ENCODE measurements around the gene DUS3L. TPM values are rescaled to one million over a fixed set of nuclear protein-coding genes. Genes with fewer than 3 reads are reported as not detected.
"Not testable (repeated sequence)": the region's sequence is repeated elsewhere in the genome, so short reads cannot be mapped to it uniquely, and the experiment has no call there.

DUS3L gene
- total and polyA plus RNA-seq, 4 donors, result 5.1 to 34.5 (median 26.6) TPM

GRCh38 chr19:5744999-5745398 is 46.0 kb downstream of the DUS3L start:
- 78 to 84% methylated on average over 10 of the region's 10 CpGs for WGBS, 2 donors
- ATAC-seq (ENCODE audit: low FRiP score); H3K4me1 ChIP-seq (ENCODE audit: control insufficient read depth in 1 of 2, insufficient read depth in 2 of 2, low read length in 2 of 2); H3K36me3 ChIP-seq (ENCODE audit: control insufficient read depth in 1 of 2, insufficient read depth in 2 of 2, low read length in 1 of 2); H3K9me3 ChIP-seq (ENCODE audit: control insufficient read depth, low read length); H3K4me3 ChIP-seq (ENCODE audit: low read length in 2 of 2); DNase-seq; H3K27me3 ChIP-seq (ENCODE audit: control insufficient read depth in 1 of 2, insufficient read depth in 2 of 2, low read length in 1 of 2); intact Hi-C loops (cut with DNase I); H3K27ac ChIP-seq (ENCODE audit: low read depth in 1 of 2, low read length in 2 of 2): not testable (repeated sequence)

- ATAC-seq (ENCODE audit: low FRiP score) (no peak), DNase-seq (no peak)
- no peaks in the 10 kb centered on the region for H3K27me3 ChIP-seq (ENCODE audit: control insufficient read depth in 1 of 2, insufficient read depth in 2 of 2, low read length in 1 of 2)
- no peaks in the 10 kb centered on the region for H3K9me3 ChIP-seq (ENCODE audit: control insufficient read depth, low read length)
- no peak overlapping the region for H3K4me3 ChIP-seq (ENCODE audit: low read length in 2 of 2)
- no peak overlapping the region for H3K27ac ChIP-seq (ENCODE audit: low read depth in 1 of 2, low read length in 2 of 2)
- H3K4me1 ChIP-seq (ENCODE audit: control insufficient read depth in 1 of 2, insufficient read depth in 2 of 2, low read length in 2 of 2), result no peaks in the 10 kb centered on the region
- intact Hi-C loops (cut with DNase I), result no loop called here
- no peaks in the 10 kb centered on the region for H3K36me3 ChIP-seq (ENCODE audit: control insufficient read depth in 1 of 2, insufficient read depth in 2 of 2, low read length in 1 of 2)
Observed at GRCh38 chr19:5743630-5744029, 47.3 kb downstream of the DUS3L start.

GRCh38 chr19:5742051-5742450 is 48.9 kb downstream of the DUS3L start:
- Histone ChIP-seq H3K4me3 (ENCODE audit: low read length in 2 of 2) (no peak overlapping the region), H3K27me3 (ENCODE audit: control insufficient read depth in 1 of 2, insufficient read depth in 2 of 2, low read length in 1 of 2) (no peaks in the 10 kb centered on the region), H3K36me3 (ENCODE audit: control insufficient read depth in 1 of 2, insufficient read depth in 2 of 2, low read length in 1 of 2) (no peaks in the 10 kb centered on the region), H3K9me3 (ENCODE audit: control insufficient read depth, low read length) (no peaks in the 10 kb centered on the region), H3K27ac (ENCODE audit: low read depth in 1 of 2, low read length in 2 of 2) (no peak overlapping the region), H3K4me1 (ENCODE audit: control insufficient read depth in 1 of 2, insufficient read depth in 2 of 2, low read length in 2 of 2) (no peaks in the 10 kb centered on the region)
- DNase-seq (no peak), ATAC-seq (ENCODE audit: low FRiP score) (no peak)
- intact Hi-C loops (cut with DNase I), result no loop called here
- WGBS, 2 donors, result 86 to 87% methylated on average over 19 of the region's 19 CpGs

GRCh38 chr19:5738423-5738822 is 52.5 kb downstream of the DUS3L start:
- 81 to 83% methylated on average over 8 of the region's 8 CpGs for WGBS, 2 donors
- Histone ChIP-seq H3K36me3 (ENCODE audit: control insufficient read depth in 1 of 2, insufficient read depth in 2 of 2, low read length in 1 of 2) (no peaks in the 10 kb centered on the region), H3K27me3 (ENCODE audit: control insufficient read depth in 1 of 2, insufficient read depth in 2 of 2, low read length in 1 of 2) (no peaks in the 10 kb centered on the region), H3K9me3 (ENCODE audit: control insufficient read depth, low read length) (no peaks in the 10 kb centered on the region), H3K27ac (ENCODE audit: low read depth in 1 of 2, low read length in 2 of 2) (no peak overlapping the region), H3K4me1 (ENCODE audit: control insufficient read depth in 1 of 2, insufficient read depth in 2 of 2, low read length in 2 of 2) (no peaks in the 10 kb centered on the region), H3K4me3 (ENCODE audit: low read length in 2 of 2) (no peak overlapping the region)
- no peak for DNase-seq
- no peak for ATAC-seq (ENCODE audit: low FRiP score)
- intact Hi-C loops (cut with DNase I), result no loop called here

Other genes with a start within 250 kb of the DUS3L start
- 1 to 10 TPM in 1 of 2 donors, under 1 TPM in 1; 0.96 to 1.1 TPM for gene TINCR, start 223.2 kb downstream of the DUS3L start, total RNA-seq
- gene TINCR, start 223.2 kb downstream of the DUS3L start, polyA plus RNA-seq, result 1 to 10 TPM in 1 of 2 donors, under 1 TPM in 1; 0.50 to 1.1 TPM
- gene SAFB2, start 168.4 kb downstream of the DUS3L start, total RNA-seq, result 100 to 1,000 TPM in 1 of 2 donors, 10 to 100 TPM in 1; 67.1 to 113 TPM
- gene SAFB2, start 168.4 kb downstream of the DUS3L start, polyA plus RNA-seq, result 10 to 100 TPM; 26.7 to 82.2 TPM
- 100 to 1,000 TPM in 1 of 2 donors, 10 to 100 TPM in 1; 79.3 to 100 TPM for gene SAFB, start 168.1 kb downstream of the DUS3L start, total RNA-seq
- gene SAFB, start 168.1 kb downstream of the DUS3L start, polyA plus RNA-seq, result 10 to 100 TPM; 32.7 to 72.4 TPM
- gene MICOS13, start 110.6 kb downstream of the DUS3L start, total RNA-seq, result 10 to 100 TPM; 35.4 to 39.0 TPM
- 100 to 1,000 TPM; 100 to 103 TPM for gene MICOS13, start 110.6 kb downstream of the DUS3L start, polyA plus RNA-seq
- gene HSD11B1L, start 110.1 kb downstream of the DUS3L start, total RNA-seq, result 1 to 10 TPM; 3.9 to 5.7 TPM
- gene HSD11B1L, start 110.1 kb downstream of the DUS3L start, polyA plus RNA-seq, result 10 to 100 TPM in 1 of 2 donors, 1 to 10 TPM in 1; 8.5 to 12.0 TPM
- gene RPL36, start 100.9 kb downstream of the DUS3L start, total RNA-seq, result 100 to 1,000 TPM; 521 to 587 TPM
- 1,000 to 10,000 TPM in 1 of 2 donors, 100 to 1,000 TPM in 1; 977 to 1,438 TPM for gene RPL36, start 100.9 kb downstream of the DUS3L start, polyA plus RNA-seq
- 10 to 100 TPM; 40.3 to 46.4 TPM for gene LONP1, start 71.0 kb downstream of the DUS3L start, total RNA-seq
- gene LONP1, start 71.0 kb downstream of the DUS3L start, polyA plus RNA-seq, result 10 to 100 TPM; 20.4 to 64.6 TPM
- not detected for gene CATSPERD, start 70.5 kb downstream of the DUS3L start, total RNA-seq
- gene CATSPERD, start 70.5 kb downstream of the DUS3L start, polyA plus RNA-seq, result not detected
- 1 to 10 TPM in 1 of 2 donors, under 1 TPM in 1; 0.81 to 1.4 TPM for gene PRR22, start 6.4 kb downstream of the DUS3L start, total RNA-seq
- gene PRR22, start 6.4 kb downstream of the DUS3L start, polyA plus RNA-seq, result 1 to 10 TPM in 1 of 2 donors, under 1 TPM in 1; 0.38 to 5.2 TPM
- gene NRTN, start 13.9 kb upstream of the DUS3L start, total RNA-seq, result not detected
- 1 to 10 TPM in 1 of 2 donors, not detected in 1; 1.1 TPM for gene NRTN, start 13.9 kb upstream of the DUS3L start, polyA plus RNA-seq
- gene FUT6, start 48.5 kb upstream of the DUS3L start, total RNA-seq, result not detected
- 1 to 10 TPM in 1 of 2 donors, under 1 TPM in 1; 0.05 to 3.9 TPM for gene FUT6, start 48.5 kb upstream of the DUS3L start, polyA plus RNA-seq
- not detected for gene FUT3, start 60.3 kb upstream of the DUS3L start, total RNA-seq
- gene FUT3, start 60.3 kb upstream of the DUS3L start, polyA plus RNA-seq, result 1 to 10 TPM in 1 of 2 donors, under 1 TPM in 1; 0.38 to 3.3 TPM
- gene FUT5, start 79.4 kb upstream of the DUS3L start, total RNA-seq, result not detected
- not detected for gene FUT5, start 79.4 kb upstream of the DUS3L start, polyA plus RNA-seq
- 100 to 1,000 TPM; 138 to 151 TPM for gene NDUFA11, start 112.6 kb upstream of the DUS3L start, total RNA-seq
- gene NDUFA11, start 112.6 kb upstream of the DUS3L start, polyA plus RNA-seq, result 100 to 1,000 TPM; 326 to 405 TPM
- 1 to 10 TPM; 3.9 to 9.2 TPM for gene VMAC, start 113.7 kb upstream of the DUS3L start, total RNA-seq
- 1 to 10 TPM; 1.9 to 6.9 TPM for gene VMAC, start 113.7 kb upstream of the DUS3L start, polyA plus RNA-seq
- gene CAPS, start 123.1 kb upstream of the DUS3L start, total RNA-seq, result 10 to 100 TPM in 1 of 2 donors, 1 to 10 TPM in 1; 9.4 to 14.0 TPM
- gene CAPS, start 123.1 kb upstream of the DUS3L start, polyA plus RNA-seq, result 10 to 100 TPM in 1 of 2 donors, 1 to 10 TPM in 1; 9.3 to 70.9 TPM
- 10 to 100 TPM; 57.9 to 63.2 TPM for gene RANBP3, start 187.0 kb upstream of the DUS3L start, total RNA-seq
- 10 to 100 TPM; 19.5 to 43.3 TPM for gene RANBP3, start 187.0 kb upstream of the DUS3L start, polyA plus RNA-seq

All from aorta (tissue), 5 donors.